Hair follicular keratinocyte (primary cell): ENCODE data around the gene DCANP1. TPM values are rescaled to one million over a fixed set of nuclear protein-coding genes. Genes with fewer than 3 reads are reported as not detected.

Source experiments
- total RNA-seq: library from RNA; depleted of rRNA; stranded (reverse); fragments of >200 nt; gene quantifications from 2 replicates; pipeline ENCODE4 v1.2.3, GENCODE V29; 2015

DCANP1 gene
- not detected in 2 replicates for total RNA-seq

GRCh38 chr5:135447298-135447929 is at the start of gene DCANP1:
Gene DCANP1, minus strand, starts transcription at chr5:135447348. Its CDS starts 240 bp downstream, at chr5:135447108.

GRCh38 chr5:135452321-135453030 is 5.3 kb upstream of the DCANP1 start, which contains the start of gene TIFAB:
Gene TIFAB, minus strand, starts transcription at chr5:135452351. Its CDS starts 2,412 bp downstream, at chr5:135449939.

GRCh38 chr5:135398855-135399793 is 48.0 kb downstream of the DCANP1 start, which contains the start of gene MACROH2A1:
Gene MACROH2A1, minus strand, starts transcription at chr5:135399231. Its CDS starts 10,138 bp downstream, at chr5:135389093.

Other genes with a start within 250 kb of the DCANP1 start
- 283 and 332 TPM in 2 replicates for gene MACROH2A1, start 48.1 kb downstream of the DCANP1 start, total RNA-seq
- not detected in 2 replicates for gene TIFAB, start 5.0 kb upstream of the DCANP1 start, total RNA-seq
- gene NEUROG1, start 88.6 kb upstream of the DCANP1 start, total RNA-seq: not detected in 2 replicates
- gene CXCL14, start 131.6 kb upstream of the DCANP1 start, total RNA-seq: 7.6 and 15.5 TPM in 2 replicates